MV-4-11 (cell line): ENCODE data around the gene PTPRK.
A peak's percentile ranks its signal among the peaks of the same experiment; 100 is the strongest.
"Not testable (repeated sequence)": the region's sequence is repeated elsewhere in the genome, so short reads cannot be mapped to it uniquely, and the experiment has no call there.

ENCODE experiments used
- DNase-seq: peaks from one replicate; lab custom pipeline; 2025; lab: John Stamatoyannopoulos, UW

Gene PTPRK

GRCh38 chr6:128007658-128008057, 512.7 kb downstream of the PTPRK start:
- DNase-seq, result no peak

GRCh38 chr6:128005009-128005408, 515.4 kb downstream of the PTPRK start:
- DNase-seq, result no peak

GRCh38 chr6:128000363-128000762, 520.0 kb downstream of the PTPRK start:
- DNase-seq, result no peak

- no peak for DNase-seq
These were observed 521.4 kb downstream of the PTPRK start for GRCh38 chr6:127998985-127999384.

GRCh38 chr6:127997496-127998164, 522.8 kb downstream of the PTPRK start:
- DNase-seq, result no peak

- DNase-seq, result no peak
These were observed 523.5 kb downstream of the PTPRK start for GRCh38 chr6:127996925-127997324.

GRCh38 chr6:127992144-127992543, 528.3 kb downstream of the PTPRK start:
- no peak for DNase-seq

GRCh38 chr6:127990074-127990473, 530.3 kb downstream of the PTPRK start:
- no peak for DNase-seq

GRCh38 chr6:127980996-127981395, 539.4 kb downstream of the PTPRK start:
- no peak for DNase-seq

GRCh38 chr6:127978185-127978584, 542.2 kb downstream of the PTPRK start:
- DNase-seq, result not testable (repeated sequence)

GRCh38 chr6:127976796-127977195, 543.6 kb downstream of the PTPRK start:
- DNase-seq, result no peak

GRCh38 chr6:127976111-127976510, 544.3 kb downstream of the PTPRK start:
- no peak for DNase-seq

- DNase-seq, result no peak
These were observed 547.6 kb downstream of the PTPRK start for GRCh38 chr6:127972815-127973214.

GRCh38 chr6:127971945-127972391, 548.4 kb downstream of the PTPRK start:
- DNase-seq, result no peak

GRCh38 chr6:127971386-127971785, 549.0 kb downstream of the PTPRK start:
- DNase-seq, result no peak

GRCh38 chr6:127969701-127970100, 550.7 kb downstream of the PTPRK start:
- DNase-seq, result no peak

- no peak for DNase-seq
These were observed 552.0 kb downstream of the PTPRK start for GRCh38 chr6:127968394-127968793.

- DNase-seq, result no peak
These were observed 552.7 kb downstream of the PTPRK start for GRCh38 chr6:127967708-127968107.

GRCh38 chr6:127966616-127967015, 553.8 kb downstream of the PTPRK start:
- no peak for DNase-seq

GRCh38 chr6:127963495-127963894, 556.9 kb downstream of the PTPRK start:
- DNase-seq, result no peak

- no peak for DNase-seq
These were observed 560.5 kb downstream of the PTPRK start for GRCh38 chr6:127959869-127960268.

GRCh38 chr6:127956956-127957355, 563.4 kb downstream of the PTPRK start:
- no peak for DNase-seq

- DNase-seq, result no peak
These were observed 564.0 kb downstream of the PTPRK start for GRCh38 chr6:127956260-127956888.

GRCh38 chr6:127954082-127954481, 566.3 kb downstream of the PTPRK start:
- peak; percentile 3 for DNase-seq
